DND-41 (cell line): ENCODE measurements around the gene ST6GALNAC3.

Source experiments
- ATAC-seq: fragments of 200-7000 bp; cut with Tn5 transposase; 3 replicates; pipeline ENCODE4 v1.9.1; 2021; ENCODE audit warnings: low read depth; ENCODE audit not compliant: insufficient read depth
- DNase-seq: peaks from one replicate; pipeline ENCODE4 v3.0.0-alpha.2; 2020
- H2AFZ ChIP-seq: 2 replicates; pipeline ENCODE4 v1.6.0; 2012; ENCODE audit warnings: low read depth, low read length
- H3K27ac ChIP-seq: 2 replicates; pipeline ENCODE4 v1.5.1; 2012; ENCODE audit warnings: low read length, inconsistent platforms
- H3K27me3 ChIP-seq: fragments of 200-600 bp; sonication (generic); 2 replicates; pipeline ENCODE4 v1.6.0; 2012; ENCODE audit warnings: low read length, mild to moderate bottlenecking, inconsistent platforms; ENCODE audit not compliant: insufficient read depth, poor library complexity
- H3K36me3 ChIP-seq: 2 replicates; pipeline ENCODE4 v1.5.1; 2012; ENCODE audit warnings: low read length, inconsistent platforms; ENCODE audit not compliant: insufficient read depth
- H3K4me1 ChIP-seq: 2 replicates; pipeline ENCODE4 v1.5.1; 2012; ENCODE audit warnings: mild to moderate bottlenecking, low read length; ENCODE audit not compliant: insufficient read depth
- H3K4me2 ChIP-seq: 2 replicates; pipeline ENCODE4 v1.6.0; 2012; ENCODE audit warnings: mild to moderate bottlenecking, moderate library complexity, low read length, inconsistent platforms; ENCODE audit not compliant: insufficient read depth
- H3K4me3 ChIP-seq, 2 experiments: fragments of 200-600 bp in 1 of 2; shearing (Covaris generic) in 1 of 2; 2 replicates each; pipeline ENCODE4 v1.5.1; 2012 to 2016; ENCODE audit warnings: inconsistent platforms in 2 of 2, low read length in 2 of 2, mild to moderate bottlenecking in 2 of 2, low read depth in 1 of 2, moderate library complexity in 1 of 2
- H3K79me2 ChIP-seq: 2 replicates; pipeline ENCODE4 v1.6.0; 2012; ENCODE audit warnings: low read length, inconsistent platforms; ENCODE audit not compliant: insufficient read depth
- H3K9ac ChIP-seq: 2 replicates; pipeline ENCODE4 v1.6.0; 2012; ENCODE audit warnings: low read depth, mild to moderate bottlenecking, inconsistent platforms, low read length, moderate library complexity
- H3K9me3 ChIP-seq: 2 replicates; pipeline ENCODE4 v1.5.1; 2012; ENCODE audit warnings: low read length, moderate library complexity, mild to moderate bottlenecking, inconsistent platforms; ENCODE audit not compliant: insufficient read depth, severe bottlenecking
- H4K20me1 ChIP-seq: 2 replicates; pipeline ENCODE4 v1.6.0; 2012; ENCODE audit warnings: low read length; ENCODE audit not compliant: insufficient read depth
- EZH2 ChIP-seq: IDR thresholded peaks from 3 replicates; pipeline ENCODE4 v1.6.1; 2012; ENCODE audit warnings: borderline replicate concordance, low read depth, mild to moderate bottlenecking, moderate library complexity, low read length, inconsistent platforms; ENCODE audit not compliant: severe bottlenecking
- TF ChIP-seq, protein P1 (sequence below): IDR thresholded peaks from 2 replicates; pipeline ENCODE4 v1.5.1; 2012; ENCODE audit warnings: borderline replicate concordance, low read length, moderate library complexity, mild to moderate bottlenecking; ENCODE audit not compliant: poor library complexity, severe bottlenecking; ENCODE audit errors: extremely low read depth

Gene ST6GALNAC3

GRCh38 chr1:76503100-76503499 lies 428.6 kb downstream of the ST6GALNAC3 start:
- H3K36me3 ChIP-seq, result no peaks in the 10 kb centered on the region
- no peaks in the 10 kb centered on the region for H4K20me1 ChIP-seq
- H3K27ac ChIP-seq, result no peak overlapping the region
- no peak for ATAC-seq
- H3K4me3 ChIP-seq, result no peak overlapping the region
- TF ChIP-seq, protein P1, sequence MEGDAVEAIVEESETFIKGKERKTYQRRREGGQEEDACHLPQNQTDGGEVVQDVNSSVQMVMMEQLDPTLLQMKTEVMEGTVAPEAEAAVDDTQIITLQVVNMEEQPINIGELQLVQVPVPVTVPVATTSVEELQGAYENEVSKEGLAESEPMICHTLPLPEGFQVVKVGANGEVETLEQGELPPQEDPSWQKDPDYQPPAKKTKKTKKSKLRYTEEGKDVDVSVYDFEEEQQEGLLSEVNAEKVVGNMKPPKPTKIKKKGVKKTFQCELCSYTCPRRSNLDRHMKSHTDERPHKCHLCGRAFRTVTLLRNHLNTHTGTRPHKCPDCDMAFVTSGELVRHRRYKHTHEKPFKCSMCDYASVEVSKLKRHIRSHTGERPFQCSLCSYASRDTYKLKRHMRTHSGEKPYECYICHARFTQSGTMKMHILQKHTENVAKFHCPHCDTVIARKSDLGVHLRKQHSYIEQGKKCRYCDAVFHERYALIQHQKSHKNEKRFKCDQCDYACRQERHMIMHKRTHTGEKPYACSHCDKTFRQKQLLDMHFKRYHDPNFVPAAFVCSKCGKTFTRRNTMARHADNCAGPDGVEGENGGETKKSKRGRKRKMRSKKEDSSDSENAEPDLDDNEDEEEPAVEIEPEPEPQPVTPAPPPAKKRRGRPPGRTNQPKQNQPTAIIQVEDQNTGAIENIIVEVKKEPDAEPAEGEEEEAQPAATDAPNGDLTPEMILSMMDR, result no peak
- TF ChIP-seq EZH2, result no peak
- H2AFZ ChIP-seq, result no peak overlapping the region
- H3K4me1 ChIP-seq, result no peaks in the 10 kb centered on the region
- H3K27me3 ChIP-seq, result no peaks in the 10 kb centered on the region
- no peaks in the 10 kb centered on the region for H3K9me3 ChIP-seq
- no peak for DNase-seq
- H3K4me2 ChIP-seq, result no peak overlapping the region
- no peaks in the 10 kb centered on the region for H3K79me2 ChIP-seq
- H3K9ac ChIP-seq, result no peak overlapping the region

DNA sequence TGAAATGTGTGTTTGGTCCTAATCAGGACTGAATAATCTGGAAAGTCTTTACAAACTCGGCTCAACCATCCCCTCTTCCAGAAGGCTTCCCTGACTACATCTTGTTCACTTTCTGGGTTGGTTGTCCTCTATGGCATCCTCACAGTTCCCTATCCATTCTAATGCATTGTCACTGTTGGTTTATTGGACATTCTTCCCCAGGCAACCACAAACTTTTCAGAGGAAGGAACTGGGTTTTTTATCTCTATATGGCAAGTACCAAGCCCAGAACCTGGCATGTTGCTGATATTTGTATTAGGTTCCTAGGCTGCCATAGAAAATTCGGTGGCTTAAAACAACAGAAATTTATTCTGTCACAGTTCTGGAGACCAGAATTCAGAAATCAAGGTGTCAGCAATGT lies 429.2 kb downstream of the ST6GALNAC3 start:
- no peak overlapping the region for H3K27ac ChIP-seq
- no peaks in the 10 kb centered on the region for H3K9me3 ChIP-seq
- no peaks in the 10 kb centered on the region for H3K79me2 ChIP-seq
- no peaks in the 10 kb centered on the region for H4K20me1 ChIP-seq
- no peak for DNase-seq
- no peak for ATAC-seq
- H3K27me3 ChIP-seq, result no peaks in the 10 kb centered on the region
- TF ChIP-seq, protein P1, result no peak
- no peak for TF ChIP-seq EZH2
- no peaks in the 10 kb centered on the region for H3K36me3 ChIP-seq
- no peak overlapping the region for H3K4me3 ChIP-seq
- no peaks in the 10 kb centered on the region for H3K4me1 ChIP-seq
- no peak overlapping the region for H2AFZ ChIP-seq
- no peak overlapping the region for H3K4me2 ChIP-seq
- no peak overlapping the region for H3K9ac ChIP-seq

DNA sequence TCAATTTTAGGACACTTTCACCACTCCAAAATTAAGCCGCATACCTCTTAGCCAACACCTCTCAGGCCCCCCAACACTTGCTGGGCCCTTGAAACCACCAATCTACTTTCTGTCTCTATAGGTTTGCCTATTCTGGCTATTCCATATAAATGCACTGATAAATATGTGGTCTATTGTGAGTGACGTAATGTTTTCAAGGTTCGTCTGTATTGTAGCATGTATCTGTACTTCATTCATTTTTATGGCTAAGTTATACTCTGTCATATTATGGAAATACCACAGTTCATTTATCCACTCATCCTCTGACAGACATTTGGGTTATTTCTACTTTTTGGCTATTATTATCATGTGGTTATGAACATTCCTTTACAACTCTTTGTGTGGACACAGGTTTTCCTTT lies 432.8 kb downstream of the ST6GALNAC3 start:
- Histone ChIP-seq H3K27me3 (no peaks in the 10 kb centered on the region), H3K36me3 (no peaks in the 10 kb centered on the region), H2AFZ (no peak overlapping the region), H4K20me1 (no peaks in the 10 kb centered on the region), H3K79me2 (no peaks in the 10 kb centered on the region), H3K4me3 (no peak overlapping the region), H3K27ac (no peak overlapping the region), H3K9me3 (no peaks in the 10 kb centered on the region), H3K9ac (no peak overlapping the region), H3K4me1 (no peaks in the 10 kb centered on the region), H3K4me2 (no peak overlapping the region)
- ATAC-seq, result no peak
- TF ChIP-seq, protein P1, result no peak
- TF ChIP-seq EZH2, result no peak
- DNase-seq, result no peak

GRCh38 chr1:76508871-76509270 lies 434.3 kb downstream of the ST6GALNAC3 start:
- Histone ChIP-seq H3K27ac (no peak overlapping the region), H3K27me3 (no peaks in the 10 kb centered on the region), H3K9ac (no peak overlapping the region), H4K20me1 (no peaks in the 10 kb centered on the region), H3K4me1 (no peaks in the 10 kb centered on the region), H3K4me2 (no peak overlapping the region), H3K36me3 (no peaks in the 10 kb centered on the region), H3K79me2 (no peaks in the 10 kb centered on the region), H2AFZ (no peak overlapping the region), H3K9me3 (no peaks in the 10 kb centered on the region), H3K4me3 (no peak overlapping the region)
- TF ChIP-seq EZH2, result no peak
- TF ChIP-seq, protein P1, result no peak
- ATAC-seq (no peak), DNase-seq (no peak)
